ENCODE data around the gene ZNF581.
A peak's percentile ranks its signal among the peaks of the same experiment; 100 is the strongest.

Gene ZNF581

GRCh38 chr19:55681131-55682092 lies 38.0 kb downstream of the ZNF581 start:
- DNase-seq, result no peak

GRCh38 chr19:55683449-55684261 lies 40.2 kb downstream of the ZNF581 start:
- no peak for DNase-seq

GRCh38 chr19:55684946-55685681 lies 41.7 kb downstream of the ZNF581 start:
- no peak for DNase-seq

- DNase-seq, result no peak
Measured at GRCh38 chr19:55685776-55686175, 42.3 kb downstream of the ZNF581 start.

GRCh38 chr19:55686311-55687050 lies 43.0 kb downstream of the ZNF581 start:
- no peak for DNase-seq

- DNase-seq, result no peak
Measured at GRCh38 chr19:55687281-55688201, 44.1 kb downstream of the ZNF581 start.

GRCh38 chr19:55688422-55689218 lies 45.2 kb downstream of the ZNF581 start:
- DNase-seq, result peak; percentile 70 to 72 (median 70)

GRCh38 chr19:55689411-55690108 lies 46.1 kb downstream of the ZNF581 start:
- no peak for DNase-seq

GRCh38 chr19:55690109-55690768 lies 46.8 kb downstream of the ZNF581 start:
- DNase-seq, result no peak

- DNase-seq, result no peak
Measured at GRCh38 chr19:55690769-55691545, 47.5 kb downstream of the ZNF581 start.

GRCh38 chr19:55691561-55692481 lies 48.4 kb downstream of the ZNF581 start:
- no peak for DNase-seq

- no peak for DNase-seq
Measured at GRCh38 chr19:55692681-55693081, 49.2 kb downstream of the ZNF581 start.

- no peak for DNase-seq
Measured at GRCh38 chr19:55693336-55693974, 50.0 kb downstream of the ZNF581 start.

GRCh38 chr19:55694241-55694655 lies 50.8 kb downstream of the ZNF581 start:
- no peak for DNase-seq

GRCh38 chr19:55694656-55695491 lies 51.4 kb downstream of the ZNF581 start:
- DNase-seq, result no peak
